GM18507 (cell line): ENCODE data around the gene SERPINA9.

Experiments used
- DNase-seq: peaks from one replicate; pipeline ENCODE4 v3.0.0; 2011; ENCODE audit warnings: low read depth; ENCODE audit not compliant: insufficient read length; ENCODE audit errors: extremely low spot score
- FAIRE-seq: peaks from 2 replicates; lab custom pipeline; 2011; peaks lifted over from hg19 to GRCh38; lab: Jason Lieb, UNC

SERPINA9 gene

DNA sequence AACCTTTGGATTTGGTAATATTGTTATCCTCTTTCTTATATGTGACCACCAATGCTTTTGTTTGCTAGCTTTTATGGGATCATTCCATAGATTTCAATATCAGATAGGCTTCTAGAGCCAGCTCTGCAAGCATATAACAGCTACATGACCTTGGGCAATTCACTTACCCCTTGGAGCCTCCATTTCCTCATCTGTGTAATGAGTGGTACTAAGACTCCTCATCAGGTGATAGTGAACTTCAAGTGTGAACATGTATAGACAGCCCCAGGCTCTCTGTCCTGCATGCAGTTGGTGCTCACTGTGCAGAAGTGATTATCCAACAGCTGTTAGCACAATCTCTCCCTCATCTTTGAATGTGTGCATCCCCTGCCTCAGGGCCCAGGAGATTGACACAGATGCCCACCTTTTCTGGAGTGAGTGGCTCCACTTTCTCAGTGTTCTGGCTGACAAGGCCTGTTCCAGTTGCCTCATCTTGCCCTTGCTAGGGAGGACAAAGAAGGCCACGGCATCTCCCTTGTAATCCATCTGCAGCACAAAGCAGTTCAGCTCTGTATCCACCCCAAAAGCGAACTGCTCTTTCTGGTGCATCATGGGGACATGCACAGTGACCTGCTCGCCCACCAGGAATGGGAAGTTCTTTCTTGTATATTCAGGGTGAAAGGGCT lies 9.2 kb downstream of the SERPINA9 start:
- FAIRE-seq, result no peak
- DNase-seq, result no peak

DNA sequence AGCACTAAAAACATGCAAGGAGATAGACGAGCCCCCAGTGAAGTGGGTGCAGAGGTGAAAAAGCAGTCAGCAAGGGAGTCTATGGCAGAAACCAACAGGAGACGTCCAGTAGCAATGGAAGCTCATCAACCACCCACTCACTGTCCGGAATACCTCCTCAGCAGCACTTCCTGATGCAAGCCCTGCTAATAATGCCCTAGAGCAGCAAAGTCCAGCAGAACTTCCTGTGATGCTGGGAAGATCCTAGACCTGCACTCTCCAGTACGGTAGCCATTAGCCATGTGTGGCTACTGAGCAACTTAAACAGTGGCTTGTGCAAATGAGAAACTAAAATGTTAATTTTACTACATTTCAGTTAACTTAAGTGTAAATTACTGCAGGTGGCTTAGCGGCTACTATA lies 11.0 kb downstream of the SERPINA9 start:
- FAIRE-seq (no peak), DNase-seq (no peak)

DNA sequence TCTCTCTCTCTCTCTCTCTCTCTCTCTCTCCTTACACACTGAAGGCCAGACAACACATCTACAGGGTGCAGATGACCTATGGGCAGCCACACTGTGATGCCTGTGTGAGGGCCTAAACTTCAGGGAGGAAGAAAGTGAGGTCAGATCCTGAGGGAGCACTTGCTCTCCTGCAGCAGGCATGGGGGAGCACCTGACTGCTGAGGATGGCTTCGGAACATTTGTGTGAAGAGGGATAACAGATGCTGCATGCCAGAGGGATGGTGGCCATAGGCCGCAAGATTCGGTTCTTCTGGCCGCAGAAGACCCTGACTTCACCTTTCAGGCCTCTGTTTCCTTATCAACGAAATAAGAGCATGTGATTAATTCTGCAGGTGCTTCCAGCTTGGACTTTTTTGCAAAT lies 11.7 kb downstream of the SERPINA9 start:
- FAIRE-seq, result no peak
- DNase-seq, result no peak

DNA sequence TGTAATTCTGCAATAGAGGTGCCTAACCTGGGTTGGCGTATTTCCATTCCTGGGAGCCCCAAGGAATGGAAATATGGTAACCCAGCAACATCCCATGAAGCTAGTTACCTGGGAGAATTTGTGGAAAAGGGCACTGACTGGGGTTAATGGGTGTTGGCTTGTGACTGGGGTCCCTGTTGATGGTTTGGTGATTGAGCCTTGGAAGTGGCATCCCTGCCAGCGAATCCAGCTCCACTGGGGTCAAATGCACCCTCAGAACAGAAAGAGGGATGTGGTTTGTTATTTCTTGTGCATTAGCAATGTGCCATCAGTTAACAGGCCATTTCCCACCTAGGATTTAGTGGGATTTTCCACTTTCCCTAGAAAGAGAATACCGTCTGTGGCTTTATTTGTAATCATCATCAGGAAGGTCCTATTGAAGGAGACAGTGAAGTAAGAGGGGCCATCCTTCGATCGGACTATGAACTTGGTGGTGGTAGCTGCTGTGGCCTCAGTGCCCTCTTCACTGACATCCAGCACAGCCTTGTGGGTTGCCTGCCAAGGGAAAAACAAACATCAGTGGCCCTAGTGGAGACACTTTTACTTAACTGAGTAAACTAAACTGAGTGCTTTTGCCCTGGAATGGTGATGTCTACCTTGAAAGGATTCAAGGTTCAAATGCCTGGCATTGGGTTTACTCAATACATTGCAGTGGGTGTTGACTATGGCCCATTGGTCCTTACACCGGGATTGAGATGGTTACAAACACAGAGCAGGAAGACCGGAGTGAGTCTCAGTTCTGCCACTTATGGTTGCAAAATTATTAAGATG lies 13.0 kb downstream of the SERPINA9 start:
- FAIRE-seq (no peak), DNase-seq (no peak)

DNA sequence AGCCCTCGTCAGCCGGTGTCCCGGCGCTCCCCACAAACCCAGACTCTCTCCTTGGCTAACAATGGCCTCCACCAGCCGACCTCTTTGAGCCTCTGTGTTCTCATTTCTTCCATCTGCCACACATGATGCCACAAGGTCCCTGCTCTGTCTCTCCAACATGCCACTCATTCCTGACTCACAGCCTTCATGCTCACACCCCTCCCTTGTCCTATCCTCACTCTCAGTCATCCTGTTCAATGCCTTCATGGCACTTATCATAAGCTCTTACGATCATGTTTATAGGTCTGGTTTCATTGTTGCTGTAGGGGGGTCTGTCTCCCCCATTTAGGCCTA lies 13.8 kb downstream of the SERPINA9 start:
- FAIRE-seq (no peak), DNase-seq (no peak)

DNA sequence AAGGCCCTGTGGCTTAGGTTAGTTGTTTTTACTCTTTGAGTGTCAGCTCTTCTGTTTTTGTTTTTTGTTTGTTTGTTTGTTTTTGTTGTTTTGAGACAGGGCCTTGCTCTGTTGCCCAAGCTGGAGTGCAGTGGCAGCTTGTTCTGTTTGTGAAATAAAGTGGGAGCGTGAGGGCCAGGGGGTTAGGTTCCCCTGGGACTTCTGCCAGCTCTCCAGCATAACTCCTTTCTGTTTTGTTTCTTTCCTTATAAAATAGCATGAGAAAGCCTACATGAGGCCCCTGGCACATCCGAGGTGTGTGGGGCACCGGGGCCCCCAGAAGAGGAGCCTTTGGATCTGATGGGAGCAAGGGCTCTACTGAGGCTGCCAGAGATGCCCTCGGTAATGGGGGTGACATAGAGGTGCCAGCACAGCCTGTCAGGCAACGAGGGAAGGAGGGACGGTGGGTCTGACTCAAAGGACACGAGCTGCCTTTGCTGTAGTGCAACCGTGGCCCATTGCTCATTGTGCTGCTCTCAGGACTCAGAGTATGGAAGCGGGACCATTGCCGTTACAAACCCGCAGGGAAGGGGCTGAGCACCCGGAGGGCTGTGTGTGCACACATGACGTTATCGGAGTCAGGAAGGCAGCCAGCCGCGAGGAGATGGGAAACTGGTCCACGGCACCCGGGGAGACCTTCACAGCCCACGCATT lies 14.3 kb downstream of the SERPINA9 start:
- FAIRE-seq, result no peak

DNA sequence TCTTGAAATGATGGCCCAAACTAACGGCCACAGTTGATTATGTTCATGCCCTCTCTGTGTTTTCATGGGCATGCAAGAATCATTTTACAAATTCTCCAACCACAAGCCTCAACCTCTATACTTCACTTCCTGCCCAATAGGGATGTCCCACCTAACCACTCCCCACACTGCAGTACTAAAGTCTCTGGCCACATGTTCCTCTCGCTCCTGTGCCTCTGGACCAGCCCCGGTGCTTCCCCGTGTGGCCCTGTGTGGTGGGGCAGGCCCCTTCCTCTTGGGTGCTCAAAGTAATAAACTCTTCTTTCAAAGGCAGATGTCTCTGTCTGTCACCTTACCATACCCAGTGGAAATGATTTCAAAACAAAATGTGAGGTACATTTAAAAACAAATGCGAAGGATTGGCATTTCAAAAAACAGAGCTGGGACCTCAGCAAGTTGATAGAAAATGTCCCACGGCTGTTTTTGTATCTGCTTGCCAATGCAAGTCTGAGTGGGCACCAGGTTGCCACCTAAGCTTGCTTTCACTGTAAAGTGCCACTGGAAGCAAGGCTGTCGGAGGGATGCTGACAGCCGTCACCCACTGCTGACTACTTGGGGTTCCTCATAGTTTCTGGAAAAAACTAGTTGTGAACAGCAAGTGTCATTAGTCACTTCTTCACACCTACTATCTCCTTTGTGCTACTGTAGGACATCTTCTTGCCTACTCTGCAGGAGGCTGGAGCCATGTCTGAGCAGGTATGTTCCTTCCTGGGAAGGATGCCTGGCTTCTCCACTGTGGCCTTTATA lies 15.2 kb downstream of the SERPINA9 start:
- DNase-seq, result no peak
- FAIRE-seq, result no peak

More for the DNA sequence above, 14.3 kb downstream of the SERPINA9 start:
- DNase-seq, result no peak

DNA sequence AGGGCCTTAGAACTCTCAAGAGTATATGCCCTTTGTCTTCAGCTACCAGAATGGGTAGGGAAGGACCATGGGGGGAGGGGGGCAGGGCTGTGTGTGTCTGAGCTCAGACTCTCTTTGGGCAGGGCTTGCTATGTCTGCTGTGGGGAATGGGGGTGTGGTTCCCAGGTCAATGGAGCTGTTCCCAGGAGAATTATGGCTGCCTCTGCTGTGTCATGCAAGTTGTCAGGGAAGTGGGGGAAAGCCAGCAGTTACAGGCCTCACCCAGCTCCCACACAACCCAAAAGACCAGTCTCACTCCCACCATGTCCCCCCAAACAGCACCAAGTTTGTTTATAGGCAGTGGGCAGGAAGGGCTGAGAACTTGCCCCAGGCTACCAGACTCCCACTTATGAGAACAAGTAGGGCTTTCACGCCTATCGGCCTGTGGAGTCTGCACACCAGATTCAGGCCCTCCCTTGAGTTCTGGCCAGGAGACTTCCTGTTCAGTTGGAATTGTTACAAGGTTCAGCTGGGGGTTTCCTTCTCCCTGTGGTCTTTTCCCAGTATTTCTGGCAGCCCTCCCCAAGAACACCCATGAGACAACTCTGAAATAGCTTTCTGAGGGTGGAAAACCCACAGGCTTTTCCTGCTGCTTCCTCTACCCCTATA lies 17.3 kb downstream of the SERPINA9 start:
- DNase-seq, result no peak
- no peak for FAIRE-seq

DNA sequence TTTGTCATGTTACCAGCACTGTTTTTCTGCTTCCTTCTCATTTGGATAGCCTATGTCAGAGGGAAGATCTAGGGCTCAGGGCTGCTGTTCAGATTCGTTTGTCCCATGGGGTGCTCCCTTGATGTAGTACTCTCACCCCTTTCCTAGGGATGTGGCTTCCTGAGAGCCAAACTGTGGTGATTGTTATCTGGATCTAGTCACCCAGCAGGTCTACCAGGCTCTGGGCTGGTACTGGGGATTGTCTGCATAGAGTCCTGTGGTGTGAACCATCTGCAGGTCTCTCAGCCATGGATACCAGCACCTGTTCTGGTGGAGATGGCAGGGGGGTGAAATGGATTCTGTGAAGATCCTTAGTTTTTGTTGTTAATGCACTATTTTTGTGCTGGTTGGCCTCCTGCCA lies 17.9 kb downstream of the SERPINA9 start:
- FAIRE-seq (no peak), DNase-seq (no peak)

DNA sequence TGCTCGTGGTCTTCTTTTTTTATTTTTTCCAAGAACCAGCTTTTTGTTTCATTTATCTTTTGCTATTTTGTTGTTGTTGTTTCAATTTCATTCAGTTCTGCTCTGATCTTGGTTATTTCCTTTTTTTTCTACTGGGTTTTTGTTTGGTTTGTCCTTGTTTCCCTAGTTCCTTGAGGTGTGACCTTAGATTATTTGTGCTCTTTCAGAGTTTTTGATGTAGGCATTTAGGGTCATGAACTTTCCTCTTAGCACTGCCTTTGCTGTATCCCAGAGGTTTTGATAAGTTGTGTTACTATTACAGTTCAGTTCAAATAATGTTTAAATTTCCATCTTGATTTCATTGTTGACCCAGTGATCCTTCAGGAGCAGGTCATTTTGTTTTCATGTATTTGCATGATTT lies 20.1 kb downstream of the SERPINA9 start:
- DNase-seq (no peak), FAIRE-seq (no peak)

DNA sequence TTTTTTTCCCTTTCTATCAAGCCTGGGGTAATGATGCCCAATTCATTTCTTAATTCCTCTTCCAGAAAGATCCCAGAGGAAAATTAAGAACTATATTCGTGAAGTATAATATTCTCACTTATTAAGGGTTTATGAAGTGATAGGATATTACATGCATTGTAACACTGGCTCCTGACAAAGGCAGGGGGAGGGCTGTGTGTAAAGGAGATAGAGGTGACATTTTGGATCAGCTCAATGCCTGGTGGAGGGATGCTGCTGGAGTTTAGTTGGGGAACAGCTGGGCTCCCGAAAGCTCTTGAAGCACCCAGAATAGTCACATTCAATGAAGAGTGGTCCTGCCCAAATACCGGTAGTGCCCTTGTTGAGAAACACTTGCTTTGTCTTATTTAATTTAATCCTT lies 24.2 kb downstream of the SERPINA9 start:
- no peak for DNase-seq
- no peak for FAIRE-seq

DNA sequence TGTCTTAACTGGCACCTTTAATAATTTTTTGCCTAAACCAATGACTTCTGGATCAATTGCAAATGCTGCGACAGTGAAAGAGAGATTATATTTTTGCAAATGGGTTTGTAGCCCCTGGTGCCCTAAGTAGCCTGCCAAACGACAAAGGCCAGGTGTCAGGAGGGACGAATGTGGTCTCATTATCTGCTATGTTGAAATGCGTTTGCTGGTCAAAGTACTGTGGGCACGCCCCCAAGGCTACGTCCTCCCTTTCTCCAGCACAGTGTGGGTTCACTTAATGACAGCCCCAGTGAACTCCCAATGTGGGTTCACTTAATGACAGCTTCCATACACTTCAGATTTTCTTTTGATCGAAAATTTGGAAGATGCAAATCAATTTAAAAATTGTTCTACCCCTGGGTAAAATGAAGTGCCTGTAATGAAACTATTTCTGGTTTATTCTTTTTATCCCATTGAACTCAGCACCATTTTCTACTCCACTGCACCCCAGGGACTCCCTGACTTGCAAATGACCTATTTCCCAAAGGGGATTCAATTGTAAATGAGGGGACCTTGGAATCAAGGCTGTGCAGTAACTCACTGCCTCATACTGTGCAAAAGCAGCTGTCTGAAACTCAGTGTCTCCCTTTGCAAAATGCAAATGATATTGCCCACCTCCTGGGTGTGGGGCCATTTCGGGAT lies 24.8 kb downstream of the SERPINA9 start:
- FAIRE-seq, result no peak

DNA sequence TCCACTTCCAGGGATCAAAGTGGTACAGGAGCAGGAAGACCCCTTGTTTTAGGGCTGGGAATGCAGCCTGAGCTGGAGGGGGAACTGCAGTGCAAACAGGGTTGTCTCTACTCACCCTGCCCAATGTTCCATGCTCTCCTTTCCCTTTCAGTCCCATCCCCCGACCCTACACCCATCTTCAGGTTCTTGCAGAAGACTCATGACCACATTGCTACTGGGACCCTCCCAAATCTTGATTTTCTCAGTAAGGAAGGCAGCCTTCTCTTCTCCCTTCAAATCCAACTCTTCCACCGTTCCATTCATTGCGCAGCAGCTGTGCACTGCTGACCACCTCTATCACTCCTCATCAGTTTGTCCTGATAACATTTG lies 25.3 kb downstream of the SERPINA9 start:
- FAIRE-seq (no peak), DNase-seq (no peak)

More for the DNA sequence above, 24.8 kb downstream of the SERPINA9 start:
- no peak for DNase-seq

DNA sequence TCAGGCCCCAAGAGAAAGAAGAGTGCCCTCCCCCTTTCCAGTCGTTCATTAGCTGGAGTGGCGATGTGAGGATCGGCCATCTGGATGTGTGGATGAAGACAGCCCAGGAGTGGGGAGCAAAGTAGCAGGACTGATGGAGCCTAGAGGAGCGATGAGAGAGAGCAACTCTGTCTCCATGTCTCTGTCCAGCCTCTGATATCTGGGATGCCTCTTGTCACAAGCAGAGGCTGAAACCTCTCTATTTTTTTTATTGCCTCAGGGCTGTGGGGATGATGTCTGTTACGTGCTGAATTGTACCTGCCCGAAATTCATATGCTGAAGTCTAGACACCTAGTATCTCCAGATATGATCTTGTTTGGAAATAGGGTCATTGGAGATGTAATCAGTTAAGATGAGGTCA lies 26.1 kb downstream of the SERPINA9 start:
- DNase-seq (no peak), FAIRE-seq (no peak)

DNA sequence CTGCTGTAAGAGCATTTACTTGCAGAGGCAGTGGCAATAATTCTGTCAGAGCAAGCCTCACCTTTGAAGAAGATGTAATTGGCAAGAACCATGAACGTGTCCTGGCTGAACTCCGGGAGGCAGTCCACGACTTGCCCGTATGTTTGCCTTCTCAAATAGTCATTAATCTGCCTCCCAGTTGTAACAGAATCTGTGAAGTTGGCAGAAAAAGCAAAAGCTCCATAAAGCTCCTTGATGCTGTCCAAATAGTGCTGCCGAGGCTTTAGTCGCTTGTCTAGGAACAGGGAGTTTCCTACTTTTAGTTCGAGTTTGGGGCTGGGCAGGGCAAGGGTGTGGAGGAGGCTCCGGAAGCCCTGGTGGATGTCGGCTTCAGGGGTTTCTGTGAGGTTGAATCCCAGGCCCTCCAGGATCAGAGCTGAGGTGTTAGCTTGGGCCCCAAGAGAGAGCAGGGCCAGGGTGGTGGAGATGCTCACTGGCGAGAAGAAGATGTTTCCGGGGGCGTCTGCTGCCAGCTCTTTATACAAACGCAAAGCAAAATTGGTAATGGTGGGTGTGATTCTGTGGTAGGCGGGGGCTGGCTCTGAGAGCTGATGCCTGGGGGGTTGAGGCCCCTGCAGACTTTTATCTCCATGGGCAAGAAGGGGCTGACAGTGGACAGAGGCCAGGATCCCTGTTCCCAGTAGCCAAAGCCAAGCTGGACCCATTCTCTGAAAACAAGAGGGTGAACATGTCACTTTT lies 27.8 kb downstream of the SERPINA9 start:
- FAIRE-seq (no peak), DNase-seq (no peak)

DNA sequence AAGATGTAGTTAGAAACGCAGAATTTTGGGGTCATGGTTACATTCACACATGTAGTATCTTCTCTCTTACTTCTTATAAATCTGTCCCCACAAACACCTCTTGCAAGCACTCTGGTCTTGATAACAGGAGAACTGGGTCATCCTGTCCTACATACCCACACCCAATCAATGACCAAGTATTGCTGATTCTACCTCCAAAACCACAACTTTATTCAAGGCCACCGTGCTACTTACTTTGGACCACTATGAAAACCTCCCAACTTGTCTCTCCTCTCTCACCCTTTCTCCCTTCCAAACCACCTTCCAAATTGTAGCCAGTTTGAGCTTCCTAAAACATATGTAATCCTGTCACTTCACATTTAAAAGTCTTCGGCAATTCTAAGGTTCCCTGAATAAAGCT lies 28.8 kb downstream of the SERPINA9 start:
- FAIRE-seq (no peak), DNase-seq (no peak)

DNA sequence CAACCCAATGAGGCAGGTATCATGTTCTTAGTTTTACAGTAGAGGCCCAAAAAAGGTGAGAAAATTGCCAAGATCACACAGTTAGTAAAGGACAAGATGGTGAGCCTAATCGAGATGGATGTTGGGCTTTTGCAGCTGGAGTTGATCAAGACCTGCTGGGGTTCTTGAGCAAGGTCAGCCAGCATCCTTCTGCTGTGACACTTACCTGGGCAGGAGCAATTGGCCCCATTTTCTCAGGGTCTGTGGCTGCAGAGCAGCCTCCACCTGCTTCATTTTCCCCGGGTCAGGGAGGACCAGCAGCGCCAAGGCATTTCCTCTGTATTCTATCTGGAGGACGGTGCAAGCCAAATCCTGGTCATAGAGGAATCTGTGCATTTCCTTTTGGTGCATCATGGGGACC lies 29.9 kb downstream of the SERPINA9 start:
- FAIRE-seq (no peak), DNase-seq (no peak)

DNA sequence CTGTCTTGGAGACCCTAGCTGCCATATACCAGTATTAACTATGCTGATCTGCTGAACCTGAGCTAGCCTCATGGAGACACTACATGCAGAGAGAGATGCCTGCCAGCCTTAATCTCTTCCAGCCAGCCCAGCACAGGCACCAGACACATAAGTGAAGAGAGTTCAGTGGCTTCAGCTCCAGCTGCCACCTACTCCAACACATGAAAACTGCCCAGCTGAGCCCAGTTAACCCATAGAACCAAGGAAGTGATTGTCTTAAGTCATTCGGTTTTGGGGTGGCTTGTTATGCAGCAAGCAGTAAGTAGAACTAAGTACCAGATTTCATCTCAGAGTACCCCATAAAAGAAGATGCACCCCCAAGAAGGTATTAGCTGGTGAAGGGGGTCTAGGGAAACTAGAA lies 31.0 kb downstream of the SERPINA9 start:
- FAIRE-seq, result no peak
- no peak for DNase-seq
